HL-60 (cell line): ENCODE results near the gene TBC1D7.

Source experiments
- POLR2AphosphoS5 ChIP-seq: IDR thresholded peaks from 2 replicates; pipeline ENCODE4 v1.6.1; 2012; ENCODE audit warnings: low read depth
- TF ChIP-seq, protein P1 (sequence below): IDR thresholded peaks from 2 replicates; pipeline ENCODE4 v1.6.1; 2012; ENCODE audit warnings: low read depth; ENCODE audit not compliant: insufficient replicate concordance

- TF ChIP-seq, protein P1, sequence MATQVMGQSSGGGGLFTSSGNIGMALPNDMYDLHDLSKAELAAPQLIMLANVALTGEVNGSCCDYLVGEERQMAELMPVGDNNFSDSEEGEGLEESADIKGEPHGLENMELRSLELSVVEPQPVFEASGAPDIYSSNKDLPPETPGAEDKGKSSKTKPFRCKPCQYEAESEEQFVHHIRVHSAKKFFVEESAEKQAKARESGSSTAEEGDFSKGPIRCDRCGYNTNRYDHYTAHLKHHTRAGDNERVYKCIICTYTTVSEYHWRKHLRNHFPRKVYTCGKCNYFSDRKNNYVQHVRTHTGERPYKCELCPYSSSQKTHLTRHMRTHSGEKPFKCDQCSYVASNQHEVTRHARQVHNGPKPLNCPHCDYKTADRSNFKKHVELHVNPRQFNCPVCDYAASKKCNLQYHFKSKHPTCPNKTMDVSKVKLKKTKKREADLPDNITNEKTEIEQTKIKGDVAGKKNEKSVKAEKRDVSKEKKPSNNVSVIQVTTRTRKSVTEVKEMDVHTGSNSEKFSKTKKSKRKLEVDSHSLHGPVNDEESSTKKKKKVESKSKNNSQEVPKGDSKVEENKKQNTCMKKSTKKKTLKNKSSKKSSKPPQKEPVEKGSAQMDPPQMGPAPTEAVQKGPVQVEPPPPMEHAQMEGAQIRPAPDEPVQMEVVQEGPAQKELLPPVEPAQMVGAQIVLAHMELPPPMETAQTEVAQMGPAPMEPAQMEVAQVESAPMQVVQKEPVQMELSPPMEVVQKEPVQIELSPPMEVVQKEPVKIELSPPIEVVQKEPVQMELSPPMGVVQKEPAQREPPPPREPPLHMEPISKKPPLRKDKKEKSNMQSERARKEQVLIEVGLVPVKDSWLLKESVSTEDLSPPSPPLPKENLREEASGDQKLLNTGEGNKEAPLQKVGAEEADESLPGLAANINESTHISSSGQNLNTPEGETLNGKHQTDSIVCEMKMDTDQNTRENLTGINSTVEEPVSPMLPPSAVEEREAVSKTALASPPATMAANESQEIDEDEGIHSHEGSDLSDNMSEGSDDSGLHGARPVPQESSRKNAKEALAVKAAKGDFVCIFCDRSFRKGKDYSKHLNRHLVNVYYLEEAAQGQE = no peak
- no peak for TF ChIP-seq POLR2AphosphoS5
These were observed 28.4 kb downstream of the TBC1D7 start for GRCh38 chr6:13299918-13300317.
